Thyroid gland (tissue), 4 donors: ENCODE measurements around the gene ITGAV.

Experiments
- CTCF ChIP-seq, 6 experiments: fragments of 200-600 bp in 3 of 6; fragments of 450-650 bp in 3 of 6; sonication (generic) in 3 of 6; IDR thresholded peaks; one replicate each; pipeline ENCODE4 v1.5.1; 2016 to 2019; ENCODE audit warnings: antibody characterized with exemption in 6 of 6, mild to moderate bottlenecking in 2 of 6, inconsistent platforms in 1 of 6, moderate library complexity in 1 of 6
- POLR2A ChIP-seq, 2 donors: fragments of 450-650 bp; IDR thresholded peaks; one replicate each; pipeline ENCODE4 v1.6.1; 2017; ENCODE audit warnings: antibody characterized with exemption in 2 of 2, mild to moderate bottlenecking in 2 of 2, moderate library complexity in 1 of 2

- TF ChIP-seq CTCF (IDR thresholded peaks at IDR 0.05) (no peak), POLR2A (IDR thresholded peaks at IDR 0.05) (no peak)
These were observed 47.6 kb downstream of the ITGAV start for GRCh38 chr2:186637497-186637800.
